Globus pallidus (tissue), 1 donor: Measurements from ENCODE around the gene B4GAT1.
"Not testable (repeated sequence)": the region's sequence is repeated elsewhere in the genome, so short reads cannot be mapped to it uniquely, and the experiment has no call there.

Experiments
- DNase-seq: peaks from one replicate; pipeline ENCODE4 v3.0.0-alpha.2; 2015; ENCODE audit warnings: low spot score

B4GAT1 gene

GRCh38 chr11:66347425-66348276 lies at the start of gene B4GAT1:
Gene B4GAT1 (minus strand): TSS chr11:66347629. CDS start chr11:66347545, 84 bp downstream.
- DNase-seq: peak; percentile 83

- DNase-seq: no peak
Observed at GRCh38 chr11:66393954-66394353, 46.5 kb upstream of the B4GAT1 start.

GRCh38 chr11:66391322-66391721 lies 43.9 kb upstream of the B4GAT1 start:
- no peak for DNase-seq

- DNase-seq: peak; percentile 55
Observed at GRCh38 chr11:66388780-66389386, 41.5 kb upstream of the B4GAT1 start.

- peak; percentile 77 for DNase-seq
Observed at GRCh38 chr11:66386171-66387069, 39.0 kb upstream of the B4GAT1 start.

GRCh38 chr11:66384316-66384715 lies 36.9 kb upstream of the B4GAT1 start:
- DNase-seq: not testable (repeated sequence)

- DNase-seq: not testable (repeated sequence)
Observed at GRCh38 chr11:66380264-66380663, 32.8 kb upstream of the B4GAT1 start.

- DNase-seq: not testable (repeated sequence)
Observed at GRCh38 chr11:66373690-66374287, 26.4 kb upstream of the B4GAT1 start.

GRCh38 chr11:66373265-66373664 lies 25.8 kb upstream of the B4GAT1 start:
- DNase-seq: peak; percentile 39

- peak; percentile 7 for DNase-seq
Observed at GRCh38 chr11:66371627-66372415, 24.4 kb upstream of the B4GAT1 start, which contains the start of gene SLC29A2. Gene SLC29A2 (minus strand): TSS chr11:66371760. CDS start chr11:66371591, 169 bp downstream.

- no peak for DNase-seq
Observed at GRCh38 chr11:66369073-66369894, 21.9 kb upstream of the B4GAT1 start.

GRCh38 chr11:66368484-66368883 lies 21.1 kb upstream of the B4GAT1 start:
- no peak for DNase-seq

- DNase-seq: no peak
Observed at GRCh38 chr11:66367561-66368312, 20.3 kb upstream of the B4GAT1 start.

- DNase-seq: no peak
Observed at GRCh38 chr11:66366844-66367477, 19.5 kb upstream of the B4GAT1 start.

GRCh38 chr11:66365711-66366619 lies 18.5 kb upstream of the B4GAT1 start:
- DNase-seq: no peak

- no peak for DNase-seq
Observed at GRCh38 chr11:66365166-66365565, 17.7 kb upstream of the B4GAT1 start.

GRCh38 chr11:66363805-66364535 lies 16.5 kb upstream of the B4GAT1 start:
- DNase-seq: no peak
